Ishikawa (cell line): ENCODE data around the gene METTL27.
A peak's percentile ranks its signal among the peaks of the same experiment; 100 is the strongest.

Experiments used
- CEBPB ChIP-seq: IDR thresholded peaks from 2 replicates; pipeline ENCODE4 v1.6.1; 2012
- CREB1 ChIP-seq: IDR thresholded peaks from 2 replicates; pipeline ENCODE4 v1.6.1; 2012; ENCODE audit warnings: low read depth
- EGR1 ChIP-seq: IDR thresholded peaks from 2 replicates; pipeline ENCODE4 v1.6.1; 2012
- EP300 ChIP-seq: IDR thresholded peaks from 2 replicates; pipeline ENCODE4 v1.6.1; 2012; ENCODE audit warnings: borderline replicate concordance
- FOXM1 ChIP-seq: IDR thresholded peaks from 2 replicates; pipeline ENCODE4 v1.6.1; 2012; ENCODE audit warnings: low read depth, borderline replicate concordance
- NFIC ChIP-seq: IDR thresholded peaks from 2 replicates; pipeline ENCODE4 v1.6.1; 2012
- RAD21 ChIP-seq: IDR thresholded peaks from 2 replicates; pipeline ENCODE4 v1.6.1; 2012; ENCODE audit warnings: low read depth
- TAF1 ChIP-seq: IDR thresholded peaks from 2 replicates; pipeline ENCODE4 v1.6.1; 2012; ENCODE audit warnings: low read depth, mild to moderate bottlenecking
- TCF12 ChIP-seq: IDR thresholded peaks from 2 replicates; pipeline ENCODE4 v1.6.1; 2012; ENCODE audit warnings: low read depth
- TEAD4 ChIP-seq: IDR thresholded peaks from 2 replicates; pipeline ENCODE4 v1.6.1; 2012
- YY1 ChIP-seq: IDR thresholded peaks from 2 replicates; pipeline ENCODE4 v1.6.1; 2012; ENCODE audit warnings: low read depth
- ZBTB7A ChIP-seq: IDR thresholded peaks from 2 replicates; pipeline ENCODE4 v1.6.1; 2012; ENCODE audit warnings: low read depth
- TF ChIP-seq, protein P1 (sequence below): IDR thresholded peaks from 2 replicates; pipeline ENCODE4 v1.6.1; 2012
- TF ChIP-seq, protein P2 (sequence below): IDR thresholded peaks from 2 replicates; pipeline ENCODE4 v1.6.1; 2012
- TF ChIP-seq, protein P3 (sequence below): IDR thresholded peaks from 2 replicates; pipeline ENCODE4 v1.6.1; 2012; ENCODE audit warnings: low read depth, mild to moderate bottlenecking

The METTL27 gene

DNA sequence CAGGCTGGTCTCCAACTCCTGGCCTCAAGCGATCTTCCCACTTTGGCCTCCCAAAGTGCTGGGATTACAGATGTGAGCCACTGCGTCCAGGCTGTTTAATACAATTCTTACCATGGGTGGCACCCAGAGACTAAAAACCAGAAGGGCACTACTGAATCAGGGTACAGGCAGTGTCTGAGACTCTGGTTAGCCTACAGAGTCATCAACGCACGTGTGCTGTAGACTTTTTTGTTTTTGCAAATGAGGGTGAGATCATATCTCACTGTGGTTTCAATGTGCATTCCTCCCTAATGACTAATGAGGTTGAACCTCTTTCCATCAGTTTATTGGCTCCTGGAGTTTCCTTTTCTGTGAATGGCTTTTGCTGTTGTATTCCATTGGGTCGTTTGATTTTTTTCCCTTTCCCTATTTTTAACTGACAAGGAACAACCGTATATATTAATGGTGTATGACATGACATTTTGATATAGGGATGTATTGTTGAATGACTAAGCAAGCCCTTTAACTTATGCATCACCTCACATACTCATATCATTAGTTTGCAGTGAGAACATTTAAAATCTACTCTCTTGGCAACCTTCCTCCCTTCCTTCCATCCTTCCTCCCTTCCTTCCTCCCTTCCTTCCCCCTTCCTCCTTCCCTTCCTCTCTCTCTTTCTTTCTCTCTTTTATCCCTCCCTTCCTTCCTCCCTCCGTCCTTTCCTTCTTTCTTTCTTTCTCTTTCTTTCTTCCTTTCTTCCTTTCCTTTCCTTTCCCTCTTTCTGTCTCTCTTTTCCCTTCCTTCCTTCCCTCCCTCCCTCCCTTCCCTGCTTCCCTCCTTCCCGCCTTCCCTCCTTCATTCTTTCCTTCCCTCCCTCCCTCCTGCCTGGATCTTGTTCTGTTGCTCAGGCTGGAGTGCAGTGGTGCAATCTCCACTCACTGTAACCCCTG lies 9.4 kb upstream of the METTL27 start:
- TF ChIP-seq TAF1 (no peak), CREB1 (0 out of 2 replicates have a peak, but pooled peaks have one; percentile 32), TCF12 (peak; percentile 81), ZBTB7A (no peak), EP300 (peak; percentile 87), NFIC (peak; percentile 62), CEBPB (peak; percentile 30; the same call in 1 of the 2 replicates), EGR1 (no peak), RAD21 (peak; percentile 32; the same call in 1 of the 2 replicates), YY1 (no peak), TEAD4 (peak; percentile 92), FOXM1 (peak; percentile 94)
- TF ChIP-seq, protein P1, sequence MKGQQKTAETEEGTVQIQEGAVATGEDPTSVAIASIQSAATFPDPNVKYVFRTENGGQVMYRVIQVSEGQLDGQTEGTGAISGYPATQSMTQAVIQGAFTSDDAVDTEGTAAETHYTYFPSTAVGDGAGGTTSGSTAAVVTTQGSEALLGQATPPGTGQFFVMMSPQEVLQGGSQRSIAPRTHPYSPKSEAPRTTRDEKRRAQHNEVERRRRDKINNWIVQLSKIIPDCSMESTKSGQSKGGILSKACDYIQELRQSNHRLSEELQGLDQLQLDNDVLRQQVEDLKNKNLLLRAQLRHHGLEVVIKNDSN, result peak; percentile 61; the same call in 1 of the 2 replicates
- TF ChIP-seq, protein P2, sequence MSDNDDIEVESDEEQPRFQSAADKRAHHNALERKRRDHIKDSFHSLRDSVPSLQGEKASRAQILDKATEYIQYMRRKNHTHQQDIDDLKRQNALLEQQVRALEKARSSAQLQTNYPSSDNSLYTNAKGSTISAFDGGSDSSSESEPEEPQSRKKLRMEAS, result peak; percentile 93
- TF ChIP-seq, protein P3, sequence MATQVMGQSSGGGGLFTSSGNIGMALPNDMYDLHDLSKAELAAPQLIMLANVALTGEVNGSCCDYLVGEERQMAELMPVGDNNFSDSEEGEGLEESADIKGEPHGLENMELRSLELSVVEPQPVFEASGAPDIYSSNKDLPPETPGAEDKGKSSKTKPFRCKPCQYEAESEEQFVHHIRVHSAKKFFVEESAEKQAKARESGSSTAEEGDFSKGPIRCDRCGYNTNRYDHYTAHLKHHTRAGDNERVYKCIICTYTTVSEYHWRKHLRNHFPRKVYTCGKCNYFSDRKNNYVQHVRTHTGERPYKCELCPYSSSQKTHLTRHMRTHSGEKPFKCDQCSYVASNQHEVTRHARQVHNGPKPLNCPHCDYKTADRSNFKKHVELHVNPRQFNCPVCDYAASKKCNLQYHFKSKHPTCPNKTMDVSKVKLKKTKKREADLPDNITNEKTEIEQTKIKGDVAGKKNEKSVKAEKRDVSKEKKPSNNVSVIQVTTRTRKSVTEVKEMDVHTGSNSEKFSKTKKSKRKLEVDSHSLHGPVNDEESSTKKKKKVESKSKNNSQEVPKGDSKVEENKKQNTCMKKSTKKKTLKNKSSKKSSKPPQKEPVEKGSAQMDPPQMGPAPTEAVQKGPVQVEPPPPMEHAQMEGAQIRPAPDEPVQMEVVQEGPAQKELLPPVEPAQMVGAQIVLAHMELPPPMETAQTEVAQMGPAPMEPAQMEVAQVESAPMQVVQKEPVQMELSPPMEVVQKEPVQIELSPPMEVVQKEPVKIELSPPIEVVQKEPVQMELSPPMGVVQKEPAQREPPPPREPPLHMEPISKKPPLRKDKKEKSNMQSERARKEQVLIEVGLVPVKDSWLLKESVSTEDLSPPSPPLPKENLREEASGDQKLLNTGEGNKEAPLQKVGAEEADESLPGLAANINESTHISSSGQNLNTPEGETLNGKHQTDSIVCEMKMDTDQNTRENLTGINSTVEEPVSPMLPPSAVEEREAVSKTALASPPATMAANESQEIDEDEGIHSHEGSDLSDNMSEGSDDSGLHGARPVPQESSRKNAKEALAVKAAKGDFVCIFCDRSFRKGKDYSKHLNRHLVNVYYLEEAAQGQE, result no peak

DNA sequence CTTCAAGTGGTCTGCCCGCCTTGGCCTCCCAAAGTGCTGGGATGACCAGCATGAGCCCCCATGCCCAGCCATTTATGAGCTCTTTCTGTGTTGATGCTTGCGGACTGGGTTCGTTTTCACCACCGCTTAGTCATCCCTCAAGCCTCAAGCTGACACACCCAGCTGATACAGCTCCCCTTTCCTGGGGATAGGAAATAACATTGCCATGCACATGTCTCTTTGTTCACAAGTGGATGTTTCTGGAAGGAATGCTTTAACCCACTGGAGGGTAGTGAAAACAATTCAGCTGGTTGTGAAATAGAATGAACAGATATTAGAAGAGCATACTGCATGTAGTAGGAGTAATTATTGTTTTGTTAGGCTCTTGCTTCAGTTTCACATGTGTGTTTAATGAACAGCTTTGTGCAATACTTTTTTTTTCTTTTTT lies 8.5 kb upstream of the METTL27 start:
- TF ChIP-seq, protein P2, result peak; percentile 77; the same call in 1 of the 2 replicates
- TF ChIP-seq TEAD4 (peak; percentile 27; the same call in 1 of the 2 replicates), CEBPB (peak; percentile 34; the same call in 1 of the 2 replicates), EP300 (peak; percentile 56), YY1 (no peak)

DNA sequence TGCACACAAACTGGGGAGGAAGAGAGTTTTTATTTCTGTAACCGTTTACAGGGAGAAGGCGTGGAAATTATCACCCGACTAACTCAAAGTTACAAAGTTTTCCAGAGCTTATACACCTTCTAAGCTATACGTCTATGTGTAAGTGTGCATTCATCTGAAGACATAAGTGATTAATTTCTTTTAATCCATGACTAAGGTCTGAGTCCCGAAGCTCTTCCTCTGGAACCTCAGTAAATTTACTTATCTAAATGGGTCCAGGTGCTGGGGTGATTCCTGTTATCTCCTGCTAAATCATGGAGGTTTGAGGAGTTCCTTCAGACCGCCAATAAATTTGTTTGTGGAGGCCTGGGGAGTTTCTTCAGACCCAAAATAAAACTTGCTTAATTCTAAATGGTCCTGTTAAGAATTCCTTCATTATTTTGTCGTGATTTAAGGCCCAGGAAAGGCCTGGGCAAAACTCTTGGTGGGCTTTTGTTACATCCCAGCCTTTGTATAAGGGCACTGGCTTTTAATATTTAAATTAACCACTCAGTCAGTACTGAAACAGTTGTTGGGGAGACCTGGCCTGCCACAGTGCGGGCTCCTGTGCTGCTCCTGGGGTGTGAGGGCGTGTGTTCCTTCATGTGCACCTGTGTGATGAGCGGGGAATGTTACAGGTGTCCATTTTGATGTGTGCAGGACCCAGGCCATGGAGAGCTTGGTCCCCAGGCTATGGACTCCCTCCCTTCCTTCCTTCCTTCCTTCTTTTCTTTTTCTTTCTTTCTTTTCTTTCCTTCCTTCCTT lies 5.8 kb upstream of the METTL27 start:
- TF ChIP-seq, protein P3, result no peak
- TF ChIP-seq, protein P2, result no peak
- TF ChIP-seq, protein P1, result no peak
- TF ChIP-seq FOXM1, result no peak
- TF ChIP-seq RAD21, result no peak
- TF ChIP-seq NFIC, result no peak
- TF ChIP-seq EGR1, result no peak
- TF ChIP-seq TAF1, result no peak
- no peak for TF ChIP-seq CEBPB
- no peak for TF ChIP-seq TCF12
- TF ChIP-seq CREB1, result no peak
- no peak for TF ChIP-seq EP300

DNA sequence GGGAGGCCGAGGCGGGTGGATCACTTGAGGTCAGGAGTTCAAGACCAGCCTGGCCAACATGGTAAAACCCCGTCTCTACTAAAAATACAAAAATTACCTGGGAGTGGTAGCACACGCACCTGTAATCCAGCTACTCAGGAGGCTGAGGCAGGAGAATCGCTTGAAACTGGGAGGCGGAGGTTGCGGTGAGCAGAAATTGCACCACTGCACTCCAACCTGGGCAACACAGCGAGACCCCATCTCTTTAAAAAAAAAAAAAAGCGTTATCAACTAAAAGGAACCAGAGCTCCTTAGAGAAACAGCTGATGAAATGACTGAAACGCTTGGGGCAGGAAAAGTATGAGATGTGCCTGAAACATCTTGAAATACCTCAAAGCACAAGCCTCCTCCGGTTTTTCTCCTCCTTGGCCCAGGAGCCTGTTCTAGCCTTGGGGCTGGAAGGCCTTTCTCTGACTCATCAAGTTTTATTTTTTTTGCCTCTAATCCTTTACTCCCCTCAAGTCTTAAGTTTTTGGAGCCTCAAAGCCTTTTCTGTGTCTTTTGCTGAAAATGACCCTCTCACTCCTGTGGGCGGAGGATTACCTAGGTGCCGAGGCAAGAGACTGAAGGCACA lies 2.6 kb upstream of the METTL27 start:
- TF ChIP-seq CEBPB, result no peak
- TF ChIP-seq, protein P3, result no peak
- no peak for TF ChIP-seq TEAD4
- TF ChIP-seq YY1, result no peak
- TF ChIP-seq, protein P2, result no peak
- TF ChIP-seq FOXM1, result no peak
- TF ChIP-seq, protein P1, result no peak
- no peak for TF ChIP-seq RAD21
- no peak for TF ChIP-seq EGR1
- no peak for TF ChIP-seq TCF12
